GM18868 (cell line): ENCODE results near the gene NPC1.
"Not testable (repeated sequence)": the region's sequence is repeated elsewhere in the genome, so short reads cannot be mapped to it uniquely, and the experiment has no call there.

Experiments
- ATAC-seq: cut with Tn5 transposase; IDR thresholded peaks from one replicate; pipeline ENCODE4 v1.9.1; 2021; ENCODE audit warnings: mild to moderate bottlenecking, moderate library complexity; ENCODE audit not compliant: unreplicated experiment

The NPC1 gene

GRCh38 chr18:23526501-23527063, 59.7 kb downstream of the NPC1 start:
- ATAC-seq = no peak

GRCh38 chr18:23524213-23524707, 62.0 kb downstream of the NPC1 start:
- ATAC-seq = no peak

- no peak for ATAC-seq
These were observed 62.7 kb downstream of the NPC1 start for GRCh38 chr18:23523429-23524212.

DNA sequence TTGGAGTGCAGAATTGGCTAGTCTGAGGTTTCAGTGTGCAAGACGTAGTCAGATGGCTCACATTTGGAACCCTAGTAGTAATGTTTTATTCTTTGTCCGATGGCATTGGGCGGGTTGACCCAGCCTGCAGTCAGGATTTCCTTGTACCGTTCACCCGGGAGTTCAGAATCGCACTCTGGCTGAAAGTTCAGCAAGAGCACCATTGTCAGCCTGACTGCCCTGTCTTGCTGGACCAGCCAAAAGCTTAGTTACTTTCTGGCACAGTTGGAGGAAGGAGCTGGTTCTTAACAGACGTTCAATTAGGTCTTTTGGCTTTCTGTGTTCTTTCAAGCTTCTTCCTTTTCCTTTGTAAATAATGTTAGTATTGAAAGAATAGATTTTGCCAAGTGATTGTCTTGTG, 64.4 kb downstream of the NPC1 start:
- ATAC-seq = no peak

- no peak for ATAC-seq
These were observed 65.0 kb downstream of the NPC1 start for GRCh38 chr18:23521271-23521670.

- no peak for ATAC-seq
These were observed 66.6 kb downstream of the NPC1 start for GRCh38 chr18:23519734-23520133.

- ATAC-seq = peak; percentile 73
These were observed 70.3 kb downstream of the NPC1 start for GRCh38 chr18:23515911-23516546.

- no peak for ATAC-seq
These were observed 73.7 kb downstream of the NPC1 start for GRCh38 chr18:23512641-23513040.

DNA sequence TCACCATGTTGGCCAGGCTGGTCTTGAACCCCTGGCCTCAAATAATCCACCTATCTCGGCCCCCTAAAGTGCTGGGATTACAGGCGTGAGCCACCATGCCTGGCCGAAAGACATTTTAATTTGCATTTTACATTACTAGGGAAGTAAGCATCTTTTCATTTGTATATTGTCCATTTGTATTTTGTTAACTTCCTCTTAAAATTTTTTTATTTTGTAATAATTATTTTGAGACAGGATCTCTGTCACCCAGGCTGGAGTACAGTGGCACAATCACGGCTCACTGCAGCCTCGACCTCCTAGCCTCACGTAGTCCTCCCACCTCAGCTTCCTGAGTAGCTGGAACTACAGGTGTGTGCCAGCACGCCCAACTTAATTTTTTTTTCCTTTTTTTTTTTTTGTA, 74.1 kb downstream of the NPC1 start:
- not testable (repeated sequence) for ATAC-seq

DNA sequence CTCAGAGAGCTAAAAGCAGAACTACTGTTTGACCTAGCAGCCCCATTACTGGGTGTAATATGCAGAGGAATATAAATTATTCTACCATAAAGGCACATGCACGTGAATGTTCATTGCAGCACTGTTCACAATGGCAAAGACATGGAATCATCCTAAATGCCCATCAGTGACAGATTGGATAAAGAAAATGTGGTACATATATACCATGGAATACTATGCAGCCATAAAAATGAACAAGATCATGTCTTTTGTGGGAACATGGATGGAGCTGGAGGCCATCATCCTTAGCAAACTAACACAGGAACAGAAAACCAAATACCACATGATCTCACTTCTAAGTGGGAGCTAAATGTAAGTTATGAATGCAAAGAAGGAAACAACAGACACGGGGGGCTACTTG, 75.4 kb downstream of the NPC1 start:
- not testable (repeated sequence) for ATAC-seq

GRCh38 chr18:23506393-23506792, 79.9 kb downstream of the NPC1 start:
- ATAC-seq = no peak

DNA sequence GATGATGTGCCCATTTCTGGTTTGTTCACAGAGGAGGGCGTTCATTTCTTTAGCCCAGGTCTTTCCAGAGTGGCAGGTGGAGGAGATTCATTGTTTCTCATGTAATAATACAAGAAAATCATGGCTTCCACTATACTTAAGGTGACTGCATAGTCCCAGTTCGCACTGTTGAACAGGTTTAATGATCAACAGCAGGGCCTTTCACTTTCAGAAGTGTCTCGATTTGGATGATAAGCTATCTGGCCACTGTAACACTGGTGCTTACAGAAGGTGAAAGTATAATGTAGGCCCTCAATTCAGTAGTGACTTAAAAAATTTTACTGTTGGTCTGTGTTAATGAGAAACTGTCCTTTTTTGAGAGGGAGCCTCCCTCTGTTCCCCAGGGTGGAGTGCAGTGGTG, 81.6 kb downstream of the NPC1 start:
- ATAC-seq = peak; percentile 49

DNA sequence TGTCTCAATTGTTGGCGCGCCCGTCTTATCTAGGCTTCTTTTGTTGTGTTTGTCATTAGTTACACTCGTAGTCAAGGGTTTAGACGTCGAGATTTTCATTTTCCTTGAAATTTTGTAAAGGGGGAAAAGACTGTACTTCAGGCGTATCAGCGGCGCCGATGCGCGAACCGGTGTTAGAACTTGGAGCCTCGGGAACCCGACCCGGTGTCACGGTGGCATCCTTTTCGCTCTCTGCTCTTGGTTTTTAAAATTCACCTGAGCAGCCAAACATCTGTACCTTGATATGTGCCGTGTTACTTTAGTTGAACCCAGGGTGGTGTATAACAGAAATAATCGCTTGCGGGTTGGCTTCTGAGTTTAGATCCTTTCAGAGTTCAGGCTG, 82.4 kb downstream of the NPC1 start:
- no peak for ATAC-seq

DNA sequence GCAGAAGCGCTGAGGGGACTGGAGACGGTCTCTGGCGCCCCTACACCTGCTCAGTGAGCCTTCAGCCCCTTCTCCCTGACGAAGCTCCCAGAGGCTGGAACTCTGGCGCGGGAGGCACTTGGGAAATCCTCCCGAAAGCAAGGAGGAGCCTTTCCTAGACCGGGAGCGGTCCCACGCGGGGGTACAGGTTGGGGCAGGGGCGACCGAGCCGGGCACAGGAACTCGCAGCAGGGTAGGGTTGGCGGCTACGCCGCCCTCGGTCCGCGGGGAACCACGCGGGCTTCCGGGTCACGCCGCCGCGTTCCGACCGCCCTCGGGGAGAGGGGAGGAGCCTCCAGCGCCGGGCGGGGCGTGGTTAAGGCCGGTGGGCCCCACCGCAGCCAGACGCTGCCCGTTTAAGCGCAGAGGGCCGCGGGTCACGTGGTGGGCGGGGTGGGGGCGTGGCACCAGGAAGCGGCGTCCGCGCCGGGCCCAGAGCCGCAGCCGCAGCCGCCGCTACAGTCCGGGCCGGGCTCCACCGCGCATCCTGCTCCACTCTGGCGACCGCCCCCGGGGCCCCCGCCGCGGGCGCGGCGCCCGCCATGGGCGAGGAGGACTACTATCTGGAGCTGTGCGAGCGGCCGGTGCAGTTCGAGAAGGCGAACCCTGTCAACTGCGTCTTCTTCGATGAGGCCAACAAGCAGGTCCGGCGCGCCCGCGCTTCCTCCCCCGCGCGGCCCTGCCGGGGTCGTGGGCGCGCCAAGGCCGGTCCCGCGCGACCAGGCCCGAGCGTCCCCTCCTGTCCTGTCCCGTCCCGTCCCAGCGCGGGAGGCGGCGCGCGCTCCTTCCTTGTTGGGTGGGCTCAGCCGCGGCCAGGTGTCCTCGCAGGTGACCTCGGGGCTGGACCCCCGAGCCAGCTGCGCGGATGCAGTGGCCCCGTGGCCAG, 83.0 kb downstream of the NPC1 start, which contains the start of gene RMC1:
TSS of gene RMC1 (plus strand) at position 474 of the 925 bp plus-strand sequence. CDS start at position 582, 108 bp downstream.
- peak; percentile 71 for ATAC-seq

DNA sequence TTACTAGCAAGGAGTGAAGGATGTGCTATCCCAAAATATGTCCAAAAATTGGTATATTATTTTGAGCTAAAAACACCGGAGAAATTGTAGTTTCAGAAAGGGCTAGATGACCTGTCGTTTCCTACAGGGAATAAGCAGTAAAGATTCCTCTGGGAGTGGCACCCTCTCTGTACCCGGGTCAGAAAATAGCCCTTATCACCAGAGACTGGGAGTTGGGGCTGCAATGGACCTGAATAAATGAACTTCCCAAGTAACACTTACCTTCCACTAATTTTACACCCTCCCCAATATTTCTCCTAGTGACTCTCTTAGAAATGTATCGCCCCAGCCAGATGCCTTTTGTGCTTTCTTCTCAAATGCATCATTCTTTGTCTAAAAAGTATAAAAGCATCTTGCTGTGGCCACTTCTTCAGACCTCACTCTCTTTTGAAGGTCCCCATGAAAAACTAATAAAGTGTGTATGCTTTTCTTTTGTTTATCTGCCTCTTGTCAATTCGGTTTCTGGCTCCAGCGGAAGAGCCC, 83.7 kb downstream of the NPC1 start:
- no peak for ATAC-seq

DNA sequence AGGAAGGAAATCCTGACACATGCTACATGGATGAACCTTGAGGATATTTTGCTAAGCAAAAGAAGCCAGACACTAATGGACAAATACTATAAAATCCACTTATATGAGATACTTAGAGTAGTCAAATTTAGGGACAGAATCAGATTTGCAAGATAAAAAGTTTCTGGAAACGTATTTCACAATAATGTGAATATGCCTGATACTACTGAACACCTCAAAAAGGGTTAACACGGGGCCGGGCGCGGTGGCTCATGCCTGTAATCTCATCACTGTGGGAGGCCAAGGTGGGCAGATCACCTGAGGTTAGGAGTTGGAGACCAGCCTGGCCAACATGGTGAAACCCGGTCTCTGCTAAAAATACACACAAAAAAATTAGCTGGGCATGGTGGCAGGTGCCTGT, 84.7 kb downstream of the NPC1 start:
- ATAC-seq = no peak

DNA sequence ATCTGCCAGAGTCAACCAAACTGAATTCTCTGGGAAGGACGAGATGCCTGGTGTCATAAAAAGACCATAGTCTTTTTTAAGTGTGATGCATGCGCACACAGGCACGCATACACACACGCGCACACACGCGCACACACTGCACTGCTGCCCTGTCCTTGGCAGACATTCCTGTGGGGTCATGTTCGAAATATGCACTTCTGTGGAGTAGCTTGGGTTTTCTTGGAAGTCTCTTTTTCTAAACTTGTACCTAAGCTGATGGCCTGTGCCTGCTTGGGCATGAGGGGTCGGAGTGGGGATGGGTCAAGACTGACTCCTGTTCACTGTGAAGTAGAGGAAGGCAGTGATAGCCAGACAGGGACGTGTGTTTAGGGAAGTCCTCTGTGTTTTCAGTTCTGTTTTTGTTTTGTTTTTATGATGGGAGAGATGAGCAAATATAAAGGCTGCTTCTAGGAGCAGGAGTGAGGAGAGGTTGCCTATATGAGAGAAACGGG, 87.0 kb downstream of the NPC1 start:
- no peak for ATAC-seq

DNA sequence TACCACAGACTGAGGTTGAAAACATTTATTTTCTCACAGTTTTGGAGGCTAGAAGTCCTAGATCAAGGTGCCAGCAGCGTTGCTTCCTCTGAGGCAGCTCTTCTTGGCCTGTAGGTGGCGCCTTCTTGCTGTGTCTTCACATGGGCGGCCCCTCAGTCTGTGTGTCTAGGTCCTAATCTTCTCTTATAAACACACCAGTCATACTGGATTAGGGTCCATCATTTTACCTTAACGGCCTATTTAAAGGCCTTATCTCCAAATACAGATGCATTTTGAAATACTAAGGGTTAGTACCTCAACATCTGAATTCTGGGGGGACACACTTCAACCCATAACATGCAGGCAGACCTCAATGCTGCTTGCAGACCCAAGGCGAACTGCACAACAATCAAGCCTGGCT, 87.4 kb downstream of the NPC1 start:
- ATAC-seq = peak; percentile 38

GRCh38 chr18:23498117-23498516, 88.2 kb downstream of the NPC1 start:
- no peak for ATAC-seq

DNA sequence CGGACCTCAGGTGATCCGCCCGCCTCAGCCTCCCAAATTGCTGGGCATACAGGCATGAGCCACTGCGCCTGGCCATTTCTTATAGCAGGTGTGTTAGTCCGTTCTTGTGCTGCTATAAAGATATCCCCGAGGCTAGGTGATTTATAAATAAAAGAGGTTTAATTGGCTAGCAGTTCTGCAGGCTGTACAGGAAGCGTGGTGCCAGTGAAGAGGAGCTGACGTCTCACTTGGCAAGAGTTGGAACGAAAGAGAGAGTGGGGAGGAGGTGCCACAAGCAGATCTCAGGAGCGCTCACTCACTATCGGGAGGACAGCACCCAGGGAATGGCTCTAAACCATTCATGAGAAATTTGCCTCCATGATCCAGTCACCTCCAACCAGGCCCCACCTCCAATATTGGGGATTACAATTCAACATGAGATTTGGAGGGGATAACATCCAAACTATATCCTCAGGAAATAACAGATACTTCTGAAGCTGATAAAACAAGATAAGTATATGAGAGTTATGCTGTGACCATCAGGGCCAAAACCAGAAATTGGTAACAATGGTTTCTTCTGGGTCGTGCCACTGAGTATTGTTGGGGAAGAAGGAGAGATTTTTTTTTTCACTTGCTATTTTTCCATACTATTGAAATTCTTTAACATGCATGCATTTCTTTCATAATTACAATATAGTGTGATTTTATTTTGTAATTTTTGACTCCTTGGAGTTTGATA, 90.4 kb downstream of the NPC1 start:
- ATAC-seq = no peak
